Upper lobe of right lung (tissue), 1 donor: ENCODE measurements around the gene GTF2B. TPM values are rescaled to one million over a fixed set of nuclear protein-coding genes. Genes with fewer than 3 reads are reported as not detected.

ENCODE experiments used
- ATAC-seq: fragments of 200-7000 bp; cut with Tn5 transposase; one replicate; pipeline ENCODE4 v1.9.1; 2020; ENCODE audit warnings: mild to moderate bottlenecking, moderate library complexity
- DNase-seq: peaks from one replicate; pipeline ENCODE4 v3.0.0-alpha.2; 2020
- H3K27ac ChIP-seq: fragments of 200-600 bp; one replicate; pipeline ENCODE4 v1.8.0; 2022
- H3K27me3 ChIP-seq: fragments of 200-600 bp; one replicate; pipeline ENCODE4 v1.8.0; 2022; ENCODE audit warnings: mild to moderate bottlenecking
- H3K36me3 ChIP-seq: fragments of 200-600 bp; one replicate; pipeline ENCODE4 v1.8.0; 2022
- H3K4me1 ChIP-seq: fragments of 200-600 bp; one replicate; pipeline ENCODE4 v1.8.0; 2022
- H3K4me3 ChIP-seq: fragments of 200-600 bp; one replicate; pipeline ENCODE4 v1.8.0; 2022; ENCODE audit warnings: mild to moderate bottlenecking
- H3K9me3 ChIP-seq: fragments of 200-600 bp; one replicate; pipeline ENCODE4 v1.8.0; 2022
- CTCF ChIP-seq: fragments of 200-600 bp; IDR thresholded peaks from one replicate; pipeline ENCODE4 v1.8.0; 2022; ENCODE audit warnings: antibody characterized with exemption
- intact Hi-C: fragments of 100-400 bp; cut with DNase I; formaldehyde crosslinking; loops from one replicate; pipeline ENCODE4 v1.11.0; 2022
- total RNA-seq: library from RNA; stranded (reverse); fragmentation: NEBNext Ultra II Directional; extraction: Animal tissue kit (Norgen Biotek cat#: 25700); gene quantifications from one replicate; pipeline ENCODE4 v1.2.1, GENCODE V29; 2021
- donor health status: DM: no; HTN: yes; CAD: no; lungs with severe emphysema.

The GTF2B gene
- total RNA-seq, 1 donor from 2014 or later: 20.8 TPM

- Histone ChIP-seq H3K36me3 (peaks cover 65% of the 10 kb centered on the region), H3K4me3 (no peak overlapping the region), H3K4me1 (no peaks in the 10 kb centered on the region), H3K9me3 (no peaks in the 10 kb centered on the region), H3K27me3 (no peaks in the 10 kb centered on the region), H3K27ac (no peak overlapping the region)
- DNase-seq (no peak), ATAC-seq (no peak)
- intact Hi-C loops: no loop called here
- no peak for TF ChIP-seq CTCF
Measured at GRCh38 chr1:88813471-88813870, 77.9 kb downstream of the GTF2B start.

- H3K9me3 ChIP-seq: no peaks in the 10 kb centered on the region
- no peak for TF ChIP-seq CTCF
- peaks cover 73% of the 10 kb centered on the region for H3K36me3 ChIP-seq
- intact Hi-C loops: no loop called here
- no peaks in the 10 kb centered on the region for H3K4me1 ChIP-seq
- H3K27ac ChIP-seq: no peak overlapping the region
- no peaks in the 10 kb centered on the region for H3K27me3 ChIP-seq
- DNase-seq (no peak), ATAC-seq (no peak)
- H3K4me3 ChIP-seq: no peak overlapping the region
Measured at GRCh38 chr1:88812366-88812765, 79.0 kb downstream of the GTF2B start.

GRCh38 chr1:88803444-88803843, 87.9 kb downstream of the GTF2B start:
- no peaks in the 10 kb centered on the region for H3K4me1 ChIP-seq
- H3K9me3 ChIP-seq: no peaks in the 10 kb centered on the region
- H3K4me3 ChIP-seq: no peak overlapping the region
- no peak for ATAC-seq
- H3K27me3 ChIP-seq: no peaks in the 10 kb centered on the region
- H3K36me3 ChIP-seq: peaks cover 50% of the 10 kb centered on the region
- no peak for TF ChIP-seq CTCF
- intact Hi-C loops: no loop called here
- no peak overlapping the region for H3K27ac ChIP-seq
- no peak for DNase-seq

- intact Hi-C loops: no loop called here
- no peak overlapping the region for H3K4me3 ChIP-seq
- H3K4me1 ChIP-seq: no peaks in the 10 kb centered on the region
- no peak overlapping the region for H3K27ac ChIP-seq
- DNase-seq (no peak), ATAC-seq (no peak)
- H3K9me3 ChIP-seq: no peaks in the 10 kb centered on the region
- TF ChIP-seq CTCF: no peak
- peaks cover 45% of the 10 kb centered on the region for H3K36me3 ChIP-seq
- no peaks in the 10 kb centered on the region for H3K27me3 ChIP-seq
Measured at GRCh38 chr1:88802950-88803349, 88.4 kb downstream of the GTF2B start.

Other genes starting within 250 kb of the GTF2B start
- 45.8 TPM for gene PKN2, start 207.3 kb downstream of the GTF2B start, total RNA-seq
- gene KYAT3, start 101.1 kb upstream of the GTF2B start, total RNA-seq: 17.9 TPM
- 16.2 TPM for gene RBMXL1, start 101.1 kb upstream of the GTF2B start, total RNA-seq
- gene GBP3, start 131.3 kb upstream of the GTF2B start, total RNA-seq: 46.6 TPM
- 42.2 TPM for gene GBP1, start 173.6 kb upstream of the GTF2B start, total RNA-seq
- gene GBP2, start 234.5 kb upstream of the GTF2B start, total RNA-seq: 40.8 TPM